CD4-positive, alpha-beta T cell treated with Interleukin-6 for 4 hours (primary cell): ENCODE measurements around the gene LCE3B.

Experiments used
- DNase-seq: peaks from one replicate; pipeline ENCODE4 v3.0.0-alpha.2; 2020; ENCODE audit warnings: mixed read lengths

Gene LCE3B

GRCh38 chr1:152663098-152663497 is 49.5 kb downstream of the LCE3B start, which contains the start of gene LCE2D:
Gene LCE2D, plus strand, starts transcription at chr1:152663380. Its CDS starts 726 bp downstream, at chr1:152664106.
- DNase-seq, result no peak
